CD14-positive monocyte (primary cell): ENCODE measurements around the gene HIF1AN. TPM values are rescaled to one million over a fixed set of nuclear protein-coding genes. Genes with fewer than 3 reads are reported as not detected.

Experiments used
- DNase-seq, 3 donors: peaks; one replicate each; pipeline ENCODE4 v3.0.0-alpha.2; 2011 to 2022
- H2AFZ ChIP-seq: 2 replicates; pipeline ENCODE4 v1.6.0; 2012; ENCODE audit warnings: mild to moderate bottlenecking, low read depth, low read length, inconsistent platforms; ENCODE audit not compliant: insufficient read depth, poor library complexity, severe bottlenecking
- H3K27ac ChIP-seq, 2 donors: 1 replicate in 1 of 2; 2 replicates in 1 of 2; pipeline ENCODE4 v1.5.1; 2012 to 2013; ENCODE audit warnings: low read length in 2 of 2, control low read depth in 1 of 2, inconsistent platforms in 1 of 2, low read depth in 1 of 2, mild to moderate bottlenecking in 1 of 2
- H3K27me3 ChIP-seq, 2 donors: one replicate each; pipeline versions ENCODE4 v1.6.0 to v1.6.1; 2011 to 2013; ENCODE audit warnings: low read length in 2 of 2; ENCODE audit not compliant: control insufficient read depth in 2 of 2, insufficient read depth in 2 of 2
- H3K36me3 ChIP-seq, 2 donors: replicated peaks in 1 of 2; 1 replicate in 1 of 2; 2 replicates in 1 of 2; pipeline versions ENCODE4 v1.5.1 to v1.6.1; 2012 to 2013; ENCODE audit warnings: low read length in 2 of 2, control low read depth in 1 of 2, inconsistent platforms in 1 of 2, mild to moderate bottlenecking in 1 of 2; ENCODE audit not compliant: insufficient read depth in 2 of 2, control insufficient read depth in 1 of 2
- H3K4me1 ChIP-seq, 2 donors: 1 replicate in 1 of 2; 2 replicates in 1 of 2; pipeline versions ENCODE4 v1.5.1 to v1.6.1; 2012 to 2013; ENCODE audit warnings: low read length in 2 of 2, control low read depth in 1 of 2, inconsistent platforms in 1 of 2, mild to moderate bottlenecking in 1 of 2, moderate library complexity in 1 of 2; ENCODE audit not compliant: insufficient read depth in 2 of 2, control insufficient read depth in 1 of 2
- H3K4me2 ChIP-seq: replicated peaks from 2 replicates; pipeline ENCODE3; 2012; ENCODE audit warnings: low read length, moderate library complexity, mild to moderate bottlenecking; ENCODE audit not compliant: poor library complexity, severe bottlenecking; ENCODE audit errors: extremely low read depth
- H3K4me3 ChIP-seq, 3 experiments: fragments of 200-600 bp in 1 of 3; sonication (generic) in 1 of 3; replicated peaks in 1 of 3; 1 replicate in 2 of 3; 2 replicates in 1 of 3; pipeline ENCODE4 v1.5.1; 2011 to 2013; ENCODE audit warnings: low read length in 3 of 3, mild to moderate bottlenecking in 3 of 3, control low read depth in 2 of 3, low read depth in 2 of 3, inconsistent platforms in 1 of 3, moderate library complexity in 1 of 3
- H3K79me2 ChIP-seq: 2 replicates; pipeline ENCODE4 v1.6.0; 2012; ENCODE audit warnings: mild to moderate bottlenecking, control low read depth, inconsistent platforms, low read length, moderate library complexity; ENCODE audit not compliant: insufficient read depth
- H3K9ac ChIP-seq: 2 replicates; pipeline ENCODE4 v1.6.0; 2017; ENCODE audit warnings: low read length, mild to moderate bottlenecking; ENCODE audit not compliant: insufficient read depth, poor library complexity, severe bottlenecking
- H3K9me3 ChIP-seq, 2 donors: replicated peaks in 1 of 2; 1 replicate in 1 of 2; 2 replicates in 1 of 2; pipeline versions ENCODE4 v1.5.1 to v1.6.1; 2012 to 2013; ENCODE audit warnings: low read length in 2 of 2, control low read depth in 1 of 2; ENCODE audit not compliant: control insufficient read depth in 1 of 2, insufficient read depth in 1 of 2
- H4K20me1 ChIP-seq: 2 replicates; pipeline ENCODE4 v1.6.0; 2012; ENCODE audit warnings: mild to moderate bottlenecking, low read length, control low read depth, moderate library complexity; ENCODE audit not compliant: insufficient read depth
- H3K27ac Mint-ChIP-seq, 7 donors: one replicate each; pipeline ENCODE4 v1.8.0; 2020; ENCODE audit warnings: mild to moderate bottlenecking in 7 of 7, mixed read lengths in 7 of 7, moderate library complexity in 6 of 7, inconsistent platforms in 2 of 7
- H3K27me3 Mint-ChIP-seq, 3 donors: one replicate each; pipeline ENCODE4 v1.8.0; 2021 to 2022; ENCODE audit warnings: low read depth in 3 of 3, mild to moderate bottlenecking in 3 of 3, mixed read lengths in 3 of 3, moderate library complexity in 3 of 3, inconsistent platforms in 1 of 3
- H3K36me3 Mint-ChIP-seq, 2 donors: one replicate each; pipeline ENCODE4 v1.8.0; 2020; ENCODE audit warnings: mixed read lengths in 2 of 2, inconsistent platforms in 1 of 2, mild to moderate bottlenecking in 1 of 2
- H3K4me1 Mint-ChIP-seq: one replicate; pipeline ENCODE4 v1.8.0; 2020; ENCODE audit warnings: mild to moderate bottlenecking, mixed read lengths
- H3K4me3 Mint-ChIP-seq, 2 donors: one replicate each; pipeline ENCODE4 v1.8.0; 2020; ENCODE audit warnings: mild to moderate bottlenecking in 2 of 2, mixed read lengths in 2 of 2, moderate library complexity in 1 of 2
- H3K9me3 Mint-ChIP-seq, 7 donors: one replicate each; pipeline ENCODE4 v1.8.0; 2020 to 2022; ENCODE audit warnings: mixed read lengths in 7 of 7, mild to moderate bottlenecking in 6 of 7, moderate library complexity in 6 of 7, inconsistent platforms in 2 of 7
- CTCF ChIP-seq: fragments of 200-600 bp; IDR thresholded peaks from one replicate; pipeline ENCODE4 v1.8.0; 2022; ENCODE audit warnings: antibody characterized with exemption, mild to moderate bottlenecking
- WGBS: methylation state at CpG from one replicate; pipeline ENCODE4 v1.1.5; 2013; ENCODE audit warnings: missing lambda C conversion rate; ENCODE audit not compliant: insufficient coverage; 5-methylcytosine and 5-hydroxymethylcytosine counted together
- intact Hi-C, 2 donors: fragments of 100-400 bp; cut with micrococcal nuclease; formaldehyde crosslinking; loops; one replicate each; pipeline versions ENCODE4 v1.15.0 to v1.15.1; 2023
- polyA plus RNA-seq, 3 donors: library from polyadenylated mRNA; depleted of rRNA in 1 of 3; unstranded in 2 of 3; stranded (reverse) in 1 of 3; fragments of 300-500 nt in 2 of 3; fragments of >200 nt in 1 of 3; fragmentation: Illumina TruSeq in 2 of 3; gene quantifications; 1 replicate in 2 of 3; 2 replicates in 1 of 3; pipeline ENCODE4 v1.2.3, GENCODE V29; 2012 to 2021

The HIF1AN gene
- polyA plus RNA-seq, 3 donors, result 8.5 to 25.3 (median 17.2) TPM

DNA sequence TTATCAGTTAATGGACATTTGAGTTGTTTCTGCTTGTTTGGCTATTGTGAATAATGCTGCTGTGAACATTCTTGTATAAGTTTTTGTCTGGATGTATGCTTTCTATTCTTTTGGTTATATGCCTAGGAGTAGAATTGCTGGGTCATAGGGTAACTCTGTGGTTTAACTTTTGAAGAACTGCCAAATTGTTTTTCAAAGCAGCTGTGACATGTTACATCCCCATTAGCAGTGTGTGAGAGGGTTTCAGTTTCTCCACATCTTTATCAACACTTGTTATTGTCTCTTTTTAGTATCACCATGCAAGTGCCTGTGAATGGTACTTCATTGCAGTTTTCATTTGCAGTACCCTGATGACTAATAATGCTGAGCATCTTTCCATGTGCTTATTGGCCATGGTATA is 4.0 kb upstream of the HIF1AN start:
- peaks cover 4 to 8% of the 10 kb centered on the region in 2 donors for H3K36me3 Mint-ChIP-seq
- peaks cover 4 to 7% of the 10 kb centered on the region in 2 donors for H3K36me3 ChIP-seq
- H3K9me3 Mint-ChIP-seq, result peaks cover 0 to 5% (median 0%) of the 10 kb centered on the region in 7 donors
- peaks cover 41% of the 10 kb centered on the region for H3K79me2 ChIP-seq
- H3K27ac ChIP-seq, result no peak overlapping the region
- H3K4me3 Mint-ChIP-seq, result no peak overlapping the region
- no peak for DNase-seq
- H3K27me3 ChIP-seq, result no peaks in the 10 kb centered on the region
- H3K27ac Mint-ChIP-seq, result no peak overlapping the region
- peaks cover 29 to 37% of the 10 kb centered on the region in 2 donors for H3K4me1 ChIP-seq
- intact Hi-C loops, result no loop called here
- no peaks in the 10 kb centered on the region for H4K20me1 ChIP-seq
- peaks cover 0 to 4% (median 0%) of the 10 kb centered on the region in 3 donors for H3K27me3 Mint-ChIP-seq
- no peak overlapping the region for H2AFZ ChIP-seq
- TF ChIP-seq CTCF, result no peak
- no peak overlapping the region for H3K9ac ChIP-seq
- H3K4me2 ChIP-seq, result no peak overlapping the region
- H3K4me1 Mint-ChIP-seq, result peaks cover 18% of the 10 kb centered on the region
- H3K4me3 ChIP-seq, result no peak overlapping the region
- H3K9me3 ChIP-seq, result no peaks in the 10 kb centered on the region

GRCh38 chr10:100534726-100535125 is 1.0 kb upstream of the HIF1AN start:
- H2AFZ ChIP-seq, result no peak overlapping the region
- Mint-ChIP-seq H3K27me3 (no peaks in the 10 kb centered on the region), H3K9me3 (peaks cover 0 to 5% (median 0%) of the 10 kb centered on the region in 7 donors), H3K27ac (no peak overlapping the region), H3K4me1 (peaks cover 6% of the 10 kb centered on the region), H3K4me3 (no peak overlapping the region), H3K36me3 (peaks cover 14 to 27% of the 10 kb centered on the region in 2 donors)
- H3K79me2 ChIP-seq, result peaks cover 36% of the 10 kb centered on the region
- intact Hi-C loops, result no loop called here
- no peaks in the 10 kb centered on the region for H3K9me3 ChIP-seq
- no peak for DNase-seq
- H3K4me3 ChIP-seq, result no peak overlapping the region
- H3K36me3 ChIP-seq, result peaks cover 14 to 24% of the 10 kb centered on the region in 2 donors
- no peak overlapping the region for H3K9ac ChIP-seq
- H3K4me1 ChIP-seq, result peaks cover 22 to 33% of the 10 kb centered on the region in 2 donors
- 93% methylated on average over 2 of the region's 2 CpGs for WGBS
- H3K27ac ChIP-seq, result no peak overlapping the region
- no peak for TF ChIP-seq CTCF
- H3K27me3 ChIP-seq, result no peaks in the 10 kb centered on the region
- no peaks in the 10 kb centered on the region for H4K20me1 ChIP-seq
- H3K4me2 ChIP-seq, result no peak overlapping the region
